Measurements from ENCODE around the gene TRIM10. TPM values are rescaled to one million over a fixed set of nuclear protein-coding genes. Genes with fewer than 3 reads are reported as not detected.

The TRIM10 gene
- total and polyA plus RNA-seq, 7 donors, result 0.36 to 4.8 (median 3.1) TPM; not detected in 3

DNA sequence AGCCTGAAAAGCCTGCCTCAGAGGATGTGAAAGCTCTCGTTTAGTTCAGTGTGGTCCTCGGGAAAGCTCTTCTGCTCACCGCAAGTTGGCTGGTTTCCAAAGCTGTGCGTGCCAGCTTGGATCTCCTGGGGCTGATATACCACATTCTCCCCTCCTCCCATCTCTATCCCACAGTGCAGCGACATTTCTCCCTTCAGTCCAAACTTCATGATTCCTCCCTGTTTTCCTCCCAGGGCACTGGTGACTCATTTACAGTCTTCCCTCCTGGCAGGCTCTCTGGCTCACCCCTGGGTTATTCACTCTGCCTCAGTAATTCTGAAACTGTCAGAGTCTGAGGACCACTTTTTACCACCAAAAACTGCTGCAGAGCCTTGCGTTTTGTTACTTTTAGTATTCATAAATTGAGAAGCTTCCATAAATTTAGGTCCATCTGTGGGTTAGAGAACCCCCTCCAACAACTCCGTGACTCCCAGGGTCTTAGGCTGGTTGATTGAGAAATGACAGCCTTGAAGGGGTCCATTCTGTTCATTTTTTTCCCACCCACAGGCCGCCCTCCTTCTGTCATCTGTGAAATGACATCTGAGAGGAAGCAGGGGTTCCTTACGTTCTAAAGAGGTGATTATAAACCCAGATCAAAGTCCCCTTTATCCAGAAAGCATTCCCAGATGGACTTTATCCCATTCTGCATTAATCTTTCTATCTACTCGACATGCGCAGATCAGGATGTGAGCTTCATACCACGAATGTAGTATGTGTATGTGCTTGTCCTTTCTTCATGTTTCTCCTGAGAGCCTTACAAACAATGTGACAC is 6.1 kb downstream of the TRIM10 start:
- TF ChIP-seq POLR2A (IDR thresholded peaks at IDR 0.05) (no peak), EP300 (IDR thresholded peaks at IDR 0.05) (no peak), POLR2AphosphoS5 (IDR thresholded peaks at IDR 0.05) (no peak)
- TF ChIP-seq, protein P1, sequence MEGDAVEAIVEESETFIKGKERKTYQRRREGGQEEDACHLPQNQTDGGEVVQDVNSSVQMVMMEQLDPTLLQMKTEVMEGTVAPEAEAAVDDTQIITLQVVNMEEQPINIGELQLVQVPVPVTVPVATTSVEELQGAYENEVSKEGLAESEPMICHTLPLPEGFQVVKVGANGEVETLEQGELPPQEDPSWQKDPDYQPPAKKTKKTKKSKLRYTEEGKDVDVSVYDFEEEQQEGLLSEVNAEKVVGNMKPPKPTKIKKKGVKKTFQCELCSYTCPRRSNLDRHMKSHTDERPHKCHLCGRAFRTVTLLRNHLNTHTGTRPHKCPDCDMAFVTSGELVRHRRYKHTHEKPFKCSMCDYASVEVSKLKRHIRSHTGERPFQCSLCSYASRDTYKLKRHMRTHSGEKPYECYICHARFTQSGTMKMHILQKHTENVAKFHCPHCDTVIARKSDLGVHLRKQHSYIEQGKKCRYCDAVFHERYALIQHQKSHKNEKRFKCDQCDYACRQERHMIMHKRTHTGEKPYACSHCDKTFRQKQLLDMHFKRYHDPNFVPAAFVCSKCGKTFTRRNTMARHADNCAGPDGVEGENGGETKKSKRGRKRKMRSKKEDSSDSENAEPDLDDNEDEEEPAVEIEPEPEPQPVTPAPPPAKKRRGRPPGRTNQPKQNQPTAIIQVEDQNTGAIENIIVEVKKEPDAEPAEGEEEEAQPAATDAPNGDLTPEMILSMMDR (IDR thresholded peaks at IDR 0.05), result no peak
- intact Hi-C loops (cut with DNase I), result no loop called here
- H3K4me1 ChIP-seq, result no peaks in the 10 kb centered on the region
- no peak overlapping the region for H3K27ac ChIP-seq
- H3K27me3 ChIP-seq, result peaks cover 0 to 18% (median 5%) of the 10 kb centered on the region in 3 donors
- WGBS, 2 donors, result 12 to 54% methylated on average over 12 of the region's 12 CpGs
- H3K4me3 ChIP-seq, result no peak overlapping the region
- H3K36me3 ChIP-seq, result no peaks in the 10 kb centered on the region
- H3K9me3 ChIP-seq, result no peaks in the 10 kb centered on the region
- DNase-seq, result no peak

DNA sequence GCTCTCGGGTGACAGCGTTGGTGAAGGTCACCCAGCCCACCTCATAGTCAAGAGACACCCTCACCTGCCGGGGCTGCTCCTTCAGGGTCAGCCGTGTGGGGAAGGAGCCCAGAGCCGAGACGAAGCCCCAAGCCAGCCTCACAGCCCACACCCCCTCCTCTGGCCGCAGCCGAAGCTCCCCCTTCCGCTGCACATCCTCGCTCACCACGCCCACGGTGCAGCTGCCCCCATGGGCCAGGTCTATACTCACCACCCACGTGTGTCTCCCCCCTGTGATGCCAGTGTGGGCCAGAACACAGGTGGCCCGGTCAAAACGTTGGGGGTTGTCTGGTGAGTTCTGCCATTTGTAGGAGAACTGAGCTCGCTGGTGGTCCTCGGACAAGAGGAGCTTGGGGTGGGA is 7.0 kb downstream of the TRIM10 start:
- TF ChIP-seq EP300 (IDR thresholded peaks at IDR 0.05), result no peak
- TF ChIP-seq, protein P1 (IDR thresholded peaks at IDR 0.05), result no peak
- TF ChIP-seq POLR2AphosphoS5 (IDR thresholded peaks at IDR 0.05), result no peak
- TF ChIP-seq POLR2A (IDR thresholded peaks at IDR 0.05), result no peak
- DNase-seq, result no peak
- Histone ChIP-seq H3K4me3 (no peak overlapping the region), H3K27ac (no peak overlapping the region), H3K9me3 (no peaks in the 10 kb centered on the region), H3K4me1 (no peaks in the 10 kb centered on the region), H3K27me3 (peaks cover 0 to 18% (median 5%) of the 10 kb centered on the region in 3 donors), H3K36me3 (no peaks in the 10 kb centered on the region)
- intact Hi-C loops (cut with DNase I), result no loop called here
- WGBS, 2 donors, result 88 to 92% methylated on average over 17 of the region's 17 CpGs

DNA sequence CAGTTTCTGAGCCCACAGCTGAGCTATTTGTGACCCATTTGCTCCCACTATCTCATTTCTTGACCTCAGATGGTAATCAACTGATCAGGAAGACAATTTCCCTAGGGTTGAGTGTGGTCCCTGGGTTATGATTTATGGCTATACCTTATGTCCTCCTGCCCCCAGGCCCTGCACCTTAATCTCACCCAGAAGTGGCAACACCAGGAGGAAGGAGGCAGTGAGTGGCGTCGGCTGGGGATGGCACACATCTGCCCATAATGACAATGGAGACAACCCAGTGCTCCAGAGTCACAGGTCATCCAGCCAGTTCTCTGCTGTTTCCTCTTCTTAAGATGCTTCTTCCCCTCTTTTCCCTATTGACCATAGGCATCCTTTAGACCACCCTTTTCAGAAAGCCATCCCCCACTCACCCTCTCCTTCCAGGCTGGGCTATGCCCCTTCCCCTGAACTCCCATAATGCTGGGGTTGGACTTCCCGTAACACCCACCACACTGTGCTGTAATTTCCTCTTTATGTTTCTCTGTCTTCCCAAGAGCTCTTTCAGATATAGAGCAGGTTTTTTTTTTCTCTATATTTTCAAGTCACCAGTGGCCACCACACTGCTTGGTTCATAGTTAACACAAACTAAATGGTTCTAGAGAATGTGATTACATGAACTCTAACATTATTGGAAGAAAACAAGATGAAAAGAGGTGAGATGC is 8.0 kb downstream of the TRIM10 start:
- intact Hi-C loops (cut with DNase I), result no loop called here
- TF ChIP-seq POLR2A (IDR thresholded peaks at IDR 0.05) (no peak), EP300 (IDR thresholded peaks at IDR 0.05) (no peak), POLR2AphosphoS5 (IDR thresholded peaks at IDR 0.05) (no peak)
- TF ChIP-seq, protein P1 (IDR thresholded peaks at IDR 0.05), result no peak
- H3K4me3 ChIP-seq, result no peak overlapping the region
- H3K4me1 ChIP-seq, result no peaks in the 10 kb centered on the region
- H3K27ac ChIP-seq, result no peak overlapping the region
- H3K9me3 ChIP-seq, result no peaks in the 10 kb centered on the region
- H3K36me3 ChIP-seq, result no peaks in the 10 kb centered on the region
- 78 to 84% methylated on average over 3 of the region's 3 CpGs for WGBS, 2 donors
- DNase-seq, result no peak
- peaks cover 0 to 18% (median 5%) of the 10 kb centered on the region in 3 donors for H3K27me3 ChIP-seq

GRCh38 chr6:30152016-30152673 is 8.9 kb downstream of the TRIM10 start:
- intact Hi-C loops (cut with DNase I), result no loop called here
- DNase-seq, result no peak
- Histone ChIP-seq H3K9me3 (no peaks in the 10 kb centered on the region), H3K36me3 (no peaks in the 10 kb centered on the region), H3K27ac (no peak overlapping the region), H3K4me1 (no peaks in the 10 kb centered on the region), H3K27me3 (peaks cover 0 to 20% (median 11%) of the 10 kb centered on the region in 3 donors), H3K4me3 (no peak overlapping the region)
- TF ChIP-seq, protein P1 (IDR thresholded peaks at IDR 0.05), result no peak
- no peak for TF ChIP-seq POLR2A (IDR thresholded peaks at IDR 0.05)
- TF ChIP-seq EP300 (IDR thresholded peaks at IDR 0.05), result no peak
- no peak for TF ChIP-seq POLR2AphosphoS5 (IDR thresholded peaks at IDR 0.05)
- 34 to 61% methylated on average over 4 of the region's 4 CpGs for WGBS, 2 donors
